Fibroblast of lung (primary cell): ENCODE data around the gene ATP8A1.

Source experiments
- EZH2 ChIP-seq: IDR thresholded peaks from 2 replicates; pipeline ENCODE4 v1.5.1; 2012; ENCODE audit warnings: low read length, control low read depth, mild to moderate bottlenecking; ENCODE audit errors: missing control alignments
- TF ChIP-seq, protein P1 (sequence below), 2 donors: IDR thresholded peaks in 1 of 2; conservative IDR thresholded peaks in 1 of 2; 1 replicate in 1 of 2; 2 replicates in 1 of 2; pipeline ENCODE4 v1.5.1; 2011 to 2012; ENCODE audit warnings: low read length in 2 of 2, control low read depth in 1 of 2, inconsistent platforms in 1 of 2, low read depth in 1 of 2, mild to moderate bottlenecking in 1 of 2

GRCh38 chr4:42561031-42561430, 95.9 kb downstream of the ATP8A1 start:
- TF ChIP-seq, protein P1, sequence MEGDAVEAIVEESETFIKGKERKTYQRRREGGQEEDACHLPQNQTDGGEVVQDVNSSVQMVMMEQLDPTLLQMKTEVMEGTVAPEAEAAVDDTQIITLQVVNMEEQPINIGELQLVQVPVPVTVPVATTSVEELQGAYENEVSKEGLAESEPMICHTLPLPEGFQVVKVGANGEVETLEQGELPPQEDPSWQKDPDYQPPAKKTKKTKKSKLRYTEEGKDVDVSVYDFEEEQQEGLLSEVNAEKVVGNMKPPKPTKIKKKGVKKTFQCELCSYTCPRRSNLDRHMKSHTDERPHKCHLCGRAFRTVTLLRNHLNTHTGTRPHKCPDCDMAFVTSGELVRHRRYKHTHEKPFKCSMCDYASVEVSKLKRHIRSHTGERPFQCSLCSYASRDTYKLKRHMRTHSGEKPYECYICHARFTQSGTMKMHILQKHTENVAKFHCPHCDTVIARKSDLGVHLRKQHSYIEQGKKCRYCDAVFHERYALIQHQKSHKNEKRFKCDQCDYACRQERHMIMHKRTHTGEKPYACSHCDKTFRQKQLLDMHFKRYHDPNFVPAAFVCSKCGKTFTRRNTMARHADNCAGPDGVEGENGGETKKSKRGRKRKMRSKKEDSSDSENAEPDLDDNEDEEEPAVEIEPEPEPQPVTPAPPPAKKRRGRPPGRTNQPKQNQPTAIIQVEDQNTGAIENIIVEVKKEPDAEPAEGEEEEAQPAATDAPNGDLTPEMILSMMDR (conservative IDR thresholded peaks at IDR 0.05 in 1 of 2, IDR thresholded peaks at IDR 0.05 in 1 of 2; ENCODE audit: low read depth in 1 of 2, low read length in 2 of 2): no peak
- TF ChIP-seq EZH2: no peak
